ENCODE results near the gene CUEDC2. TPM values are rescaled to one million over a fixed set of nuclear protein-coding genes. Genes with fewer than 3 reads are reported as not detected.

CUEDC2 gene
- total RNA-seq, 4 donors from 2014 or later = 61.4 to 84.3 (median 67.5) TPM

DNA sequence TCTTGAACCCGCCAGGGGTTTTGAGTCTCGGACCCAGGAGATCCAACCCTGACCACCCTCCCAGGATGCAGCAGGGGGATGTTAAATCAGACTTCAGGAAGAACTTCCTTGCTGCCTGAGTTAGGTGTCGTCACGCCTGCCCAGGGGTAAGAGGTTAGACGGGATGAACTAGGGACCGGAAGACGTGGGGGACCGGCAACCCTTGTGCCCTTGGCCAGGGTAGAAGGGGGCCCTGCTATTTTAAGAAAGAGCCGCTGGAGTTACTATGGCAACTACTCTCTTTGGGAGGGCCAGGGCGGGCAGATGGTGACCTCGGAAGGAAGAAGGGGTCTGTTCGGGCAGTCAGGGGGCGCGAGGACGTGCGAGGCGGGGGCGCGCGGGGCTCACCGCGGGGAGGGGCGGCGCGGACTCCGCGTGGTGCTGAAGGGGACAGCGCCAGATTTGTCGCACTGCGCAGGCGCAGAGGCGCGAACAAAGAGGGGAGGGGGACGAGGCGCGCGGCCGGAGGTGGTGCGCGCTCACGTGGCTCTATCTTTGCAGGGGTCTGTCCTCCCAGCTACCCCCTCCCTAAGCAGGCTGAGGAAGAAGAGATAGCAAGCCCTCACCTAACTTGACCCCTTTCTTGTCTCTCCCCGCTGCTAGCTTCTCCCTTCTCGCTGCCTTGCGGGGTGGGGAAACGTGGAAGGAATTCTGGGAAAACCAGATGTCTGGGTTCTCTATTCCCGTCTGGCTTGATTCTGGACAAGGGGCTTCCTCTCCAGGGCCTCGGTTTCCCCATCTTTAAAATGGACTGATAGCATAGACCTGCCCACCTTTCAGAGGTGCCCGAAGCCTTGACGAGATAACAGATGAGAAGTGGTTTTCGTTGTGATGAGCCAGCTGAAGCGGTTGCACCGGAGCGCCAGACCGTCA, 12.8 kb downstream of the CUEDC2 start:
- peaks cover 45% of the 10 kb centered on the region for H3K27me3 ChIP-seq
- H3K4me3 ChIP-seq = peak overlapping the region; percentile 7 to 79
- peaks cover 5 to 47% (median 29%) of the 10 kb centered on the region in 3 donors for H3K4me1 ChIP-seq
- ATAC-seq = no peak
- H3K27ac ChIP-seq = peak overlapping the region in 3 of 4 donors; percentile 89 to 95 (median 89)
- no peak for TF ChIP-seq EP300 (IDR thresholded peaks at IDR 0.05)
- TF ChIP-seq, protein P1, sequence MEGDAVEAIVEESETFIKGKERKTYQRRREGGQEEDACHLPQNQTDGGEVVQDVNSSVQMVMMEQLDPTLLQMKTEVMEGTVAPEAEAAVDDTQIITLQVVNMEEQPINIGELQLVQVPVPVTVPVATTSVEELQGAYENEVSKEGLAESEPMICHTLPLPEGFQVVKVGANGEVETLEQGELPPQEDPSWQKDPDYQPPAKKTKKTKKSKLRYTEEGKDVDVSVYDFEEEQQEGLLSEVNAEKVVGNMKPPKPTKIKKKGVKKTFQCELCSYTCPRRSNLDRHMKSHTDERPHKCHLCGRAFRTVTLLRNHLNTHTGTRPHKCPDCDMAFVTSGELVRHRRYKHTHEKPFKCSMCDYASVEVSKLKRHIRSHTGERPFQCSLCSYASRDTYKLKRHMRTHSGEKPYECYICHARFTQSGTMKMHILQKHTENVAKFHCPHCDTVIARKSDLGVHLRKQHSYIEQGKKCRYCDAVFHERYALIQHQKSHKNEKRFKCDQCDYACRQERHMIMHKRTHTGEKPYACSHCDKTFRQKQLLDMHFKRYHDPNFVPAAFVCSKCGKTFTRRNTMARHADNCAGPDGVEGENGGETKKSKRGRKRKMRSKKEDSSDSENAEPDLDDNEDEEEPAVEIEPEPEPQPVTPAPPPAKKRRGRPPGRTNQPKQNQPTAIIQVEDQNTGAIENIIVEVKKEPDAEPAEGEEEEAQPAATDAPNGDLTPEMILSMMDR (IDR thresholded peaks at IDR 0.05) = peak in 1 of 4 experiments; percentile 5
- H3K9me3 ChIP-seq = no peaks in the 10 kb centered on the region
- H3K36me3 ChIP-seq = peaks cover 0 to 18% of the 10 kb centered on the region in 2 donors
- 0 to 1% methylated on average over 5 to 14 of the region's 54 CpGs for WGBS, 2 donors (ENCODE audit: low coverage in 1 of 2)

DNA sequence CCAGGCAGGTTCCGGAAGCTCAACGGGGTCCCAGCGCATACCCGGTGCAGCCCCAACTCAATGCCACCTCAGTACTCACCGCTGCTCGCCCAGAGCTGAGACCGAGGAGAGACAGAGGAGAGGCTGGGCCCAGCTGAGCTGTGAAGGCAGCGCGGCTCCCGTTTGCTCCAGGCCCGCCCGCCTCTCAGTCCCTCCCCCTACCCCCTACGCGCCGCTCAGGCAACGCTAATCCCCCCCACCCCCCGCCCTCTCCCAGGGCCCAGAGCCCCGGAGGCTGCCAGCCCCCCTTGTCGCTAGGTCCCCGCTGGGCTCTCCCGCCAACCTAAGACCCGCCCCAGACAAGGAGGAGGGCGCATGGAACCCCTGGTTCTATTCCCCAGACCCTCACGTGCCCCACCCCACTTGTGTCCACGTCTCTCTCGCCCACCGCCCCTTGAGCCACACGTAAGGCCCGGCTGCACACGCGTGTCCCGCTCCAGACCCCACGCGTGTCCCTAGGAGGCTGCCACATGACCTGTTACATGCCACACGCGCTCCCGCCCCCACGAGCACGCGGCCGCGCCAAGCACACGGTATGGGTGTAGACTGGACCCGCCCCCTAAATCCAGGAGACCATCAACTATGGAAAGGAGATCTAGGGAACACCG, 13.6 kb downstream of the CUEDC2 start, which contains the start of gene PSD:
TSS of gene PSD (minus strand) at position 164 of the 647 bp plus-strand sequence. CDS start 1,747 bp downstream, outside the sequence.
- no CpG with 5 or more reads among the region's 45 CpGs for WGBS, 2 donors (ENCODE audit: low coverage in 1 of 2)
- Histone ChIP-seq H3K4me3 (peak within 1 kb of the TSS; percentile 7 to 79), H3K36me3 (peaks cover 0 to 10% of the 10 kb centered on the region in 2 donors), H3K4me1 (peaks cover 5 to 45% (median 29%) of the 10 kb centered on the region in 3 donors), H3K27ac (peak within 1 kb of the TSS in 2 of 4 donors; percentile 89 to 95), H3K9me3 (no peaks in the 10 kb centered on the region), H3K27me3 (peaks cover 53% of the 10 kb centered on the region)
- ATAC-seq = no peak
- no peak for TF ChIP-seq EP300 (IDR thresholded peaks at IDR 0.05)
- TF ChIP-seq POLR2AphosphoS5 (IDR thresholded peaks at IDR 0.05) = no peak

DNA sequence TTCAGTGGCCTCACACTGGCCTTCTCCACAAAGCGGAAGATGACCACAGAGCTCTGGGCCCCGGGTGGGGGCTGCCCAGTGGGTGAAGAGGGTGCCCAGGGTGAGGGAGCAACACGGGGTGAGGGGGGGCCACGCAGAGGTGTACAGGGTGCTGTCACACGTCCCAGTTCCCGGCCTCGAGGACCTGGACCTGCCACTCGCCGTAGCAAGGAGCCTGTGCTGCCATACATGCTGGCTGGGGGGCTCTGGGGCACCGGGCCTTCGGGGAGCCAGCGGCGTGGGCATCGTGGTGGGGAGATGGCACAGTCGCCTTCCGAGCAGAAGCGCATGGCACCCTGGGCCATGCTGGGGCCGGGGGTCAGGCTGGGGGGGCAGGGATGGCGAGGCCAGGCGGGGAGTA, 15.7 kb downstream of the CUEDC2 start:
- Histone ChIP-seq H3K27ac (no peak overlapping the region), H3K4me3 (no peak overlapping the region), H3K36me3 (no peaks in the 10 kb centered on the region), H3K9me3 (no peaks in the 10 kb centered on the region), H3K4me1 (peaks cover 5 to 24% (median 16%) of the 10 kb centered on the region in 3 donors), H3K27me3 (peaks cover 74% of the 10 kb centered on the region)
- no peak for TF ChIP-seq EP300 (IDR thresholded peaks at IDR 0.05)
- TF ChIP-seq, protein P1 (IDR thresholded peaks at IDR 0.05) = no peak
- TF ChIP-seq POLR2A (IDR thresholded peaks at IDR 0.05) = no peak
- TF ChIP-seq POLR2AphosphoS5 (IDR thresholded peaks at IDR 0.05) = no peak
- ATAC-seq = no peak
- 93% methylated on average over 10 of the region's 20 CpGs; no CpG with 5 or more reads in 1 of the 2 donors for WGBS, 2 donors (ENCODE audit: low coverage in 1 of 2)

DNA sequence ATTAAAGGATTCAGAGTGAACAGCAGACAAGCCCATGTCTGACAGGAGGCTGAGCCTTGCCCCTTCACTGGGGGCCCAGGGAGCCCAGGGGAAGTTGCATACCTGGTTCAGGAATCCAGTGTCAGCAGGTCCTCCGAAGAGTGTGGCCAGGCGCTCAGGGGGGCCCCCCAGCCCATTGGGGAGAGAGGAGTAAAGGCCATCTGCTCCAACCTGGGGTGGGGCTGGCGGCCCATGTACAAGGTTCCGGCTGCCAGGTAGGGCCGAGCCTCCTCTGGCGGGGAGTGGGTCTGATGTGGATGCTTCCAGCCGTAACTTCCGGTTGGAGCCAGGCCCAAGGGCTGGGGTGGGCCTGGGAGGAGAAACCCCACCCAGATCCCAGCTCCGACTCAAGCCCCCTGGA, 16.1 kb downstream of the CUEDC2 start:
- no peak overlapping the region for H3K27ac ChIP-seq
- no peak overlapping the region for H3K4me3 ChIP-seq
- ATAC-seq = no peak
- no CpG with 5 or more reads among the region's 9 CpGs for WGBS, 2 donors (ENCODE audit: low coverage in 1 of 2)
- H3K9me3 ChIP-seq = no peaks in the 10 kb centered on the region
- peaks cover 5 to 23% (median 16%) of the 10 kb centered on the region in 3 donors for H3K4me1 ChIP-seq
- H3K27me3 ChIP-seq = peaks cover 78% of the 10 kb centered on the region
- TF ChIP-seq, protein P1 (IDR thresholded peaks at IDR 0.05) = no peak
- TF ChIP-seq EP300 (IDR thresholded peaks at IDR 0.05) (no peak), POLR2AphosphoS5 (IDR thresholded peaks at IDR 0.05) (no peak), POLR2A (IDR thresholded peaks at IDR 0.05) (no peak)
- H3K36me3 ChIP-seq = no peaks in the 10 kb centered on the region

DNA sequence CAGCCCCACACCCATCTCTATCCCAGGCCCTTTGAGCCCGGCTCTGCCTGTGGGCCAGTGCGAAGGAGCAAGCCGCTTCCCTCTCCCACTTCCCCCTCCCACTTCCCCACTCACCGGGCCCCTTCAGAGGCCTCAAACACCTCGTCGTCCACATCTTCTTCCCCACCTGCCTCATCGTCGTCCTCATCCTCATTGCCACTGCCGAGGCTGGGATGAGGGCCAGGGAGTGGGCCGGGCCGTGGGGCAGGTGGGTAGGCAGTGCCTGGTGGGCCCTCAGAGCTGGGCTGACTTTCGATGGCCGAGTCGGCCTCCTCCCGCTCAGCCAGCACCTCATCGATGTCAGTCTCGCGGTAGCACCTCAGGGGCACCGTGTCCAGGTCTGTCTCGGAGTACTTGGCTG, 17.6 kb downstream of the CUEDC2 start:
- Histone ChIP-seq H3K27me3 (peaks cover 93% of the 10 kb centered on the region), H3K36me3 (no peaks in the 10 kb centered on the region), H3K27ac (no peak overlapping the region), H3K4me1 (peaks cover 4 to 30% (median 22%) of the 10 kb centered on the region in 3 donors), H3K4me3 (no peak overlapping the region), H3K9me3 (no peaks in the 10 kb centered on the region)
- 7 to 13% methylated on average over 2 to 5 of the region's 20 CpGs for WGBS, 2 donors (ENCODE audit: low coverage in 1 of 2)
- ATAC-seq = no peak
- no peak for TF ChIP-seq EP300 (IDR thresholded peaks at IDR 0.05)
- TF ChIP-seq POLR2A (IDR thresholded peaks at IDR 0.05) = no peak
- no peak for TF ChIP-seq POLR2AphosphoS5 (IDR thresholded peaks at IDR 0.05)
- TF ChIP-seq, protein P1 (IDR thresholded peaks at IDR 0.05) = no peak

Measured in gastroesophageal sphincter (tissue), 4 donors.